Skeletal muscle tissue (tissue), 4 donors: ENCODE measurements around the gene FPR3. TPM values are rescaled to one million over a fixed set of nuclear protein-coding genes. Genes with fewer than 3 reads are reported as not detected.
"Not testable (repeated sequence)": the region's sequence is repeated elsewhere in the genome, so short reads cannot be mapped to it uniquely, and the experiment has no call there.

Experiments
- H3K27ac ChIP-seq: one replicate; pipeline ENCODE4 v1.7.0; 2013; ENCODE audit warnings: mild to moderate bottlenecking, low read depth, low read length, inconsistent platforms
- H3K27me3 ChIP-seq, 3 donors: one replicate each; pipeline ENCODE4 v1.7.0; 2013; ENCODE audit warnings: low read length in 3 of 3; ENCODE audit not compliant: control insufficient read depth in 3 of 3, insufficient read depth in 3 of 3
- H3K36me3 ChIP-seq, 3 donors: one replicate each; pipeline ENCODE4 v1.7.0; 2013; ENCODE audit warnings: low read length in 3 of 3; ENCODE audit not compliant: control insufficient read depth in 3 of 3, insufficient read depth in 3 of 3
- H3K4me1 ChIP-seq, 3 donors: one replicate each; pipeline ENCODE4 v1.7.0; 2013; ENCODE audit warnings: low read length in 3 of 3, mild to moderate bottlenecking in 3 of 3; ENCODE audit not compliant: control insufficient read depth in 3 of 3, insufficient read depth in 3 of 3
- H3K4me3 ChIP-seq, 3 donors: one replicate each; pipeline ENCODE4 v1.7.0; 2013; ENCODE audit warnings: low read length in 3 of 3
- H3K9ac ChIP-seq, 3 donors: one replicate each; pipeline ENCODE4 v1.7.0; 2013; ENCODE audit warnings: low read length in 3 of 3, mild to moderate bottlenecking in 3 of 3, moderate library complexity in 2 of 3, low read depth in 1 of 3
- H3K9me3 ChIP-seq, 3 donors: one replicate each; pipeline ENCODE4 v1.7.0; 2013; ENCODE audit warnings: low read length in 3 of 3; ENCODE audit not compliant: control insufficient read depth in 3 of 3
- total RNA-seq: library from RNA; depleted of rRNA; stranded (reverse); fragments of >200 nt; gene quantifications from one replicate; pipeline ENCODE4 v1.2.3, GENCODE V29; 2014
- donor health status: Osteomylitis.

The FPR3 gene
- total RNA-seq, 1 donor from 2014 or later = 0.52 TPM

- H3K9me3 ChIP-seq, H3K36me3 ChIP-seq, H3K4me3 ChIP-seq, H3K27ac ChIP-seq, H3K4me1 ChIP-seq, H3K9ac ChIP-seq, H3K27me3 ChIP-seq: not testable (repeated sequence)
Observed at GRCh38 chr19:51804789-51805188, 9.8 kb downstream of the FPR3 start.

DNA sequence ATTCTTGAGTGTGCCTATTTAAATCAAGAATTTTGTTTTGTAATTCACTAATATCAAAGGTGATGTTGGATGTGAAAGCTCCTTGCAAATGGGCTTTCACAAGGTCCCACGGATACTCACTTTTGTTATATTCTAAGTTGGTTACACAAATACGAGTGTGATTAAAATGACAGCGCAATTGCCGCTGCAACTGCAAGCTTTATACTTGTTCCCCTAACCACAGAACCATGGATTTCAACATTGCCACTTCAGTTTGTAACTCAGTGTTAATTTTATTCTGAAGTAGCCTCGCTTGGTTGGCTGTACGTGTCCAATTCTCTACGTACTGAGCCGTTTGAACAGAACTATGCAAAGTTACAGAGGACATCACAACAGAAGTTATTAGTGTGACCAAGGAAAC is 10.4 kb downstream of the FPR3 start:
- not testable (repeated sequence) for H3K4me3 ChIP-seq, H3K9ac ChIP-seq, H3K36me3 ChIP-seq, H3K27me3 ChIP-seq, H3K4me1 ChIP-seq, H3K27ac ChIP-seq, H3K9me3 ChIP-seq

- H3K9me3 ChIP-seq, H3K27ac ChIP-seq, H3K4me3 ChIP-seq, H3K27me3 ChIP-seq, H3K4me1 ChIP-seq, H3K9ac ChIP-seq, H3K36me3 ChIP-seq: not testable (repeated sequence)
Observed at GRCh38 chr19:51806571-51806970, 11.6 kb downstream of the FPR3 start.

DNA sequence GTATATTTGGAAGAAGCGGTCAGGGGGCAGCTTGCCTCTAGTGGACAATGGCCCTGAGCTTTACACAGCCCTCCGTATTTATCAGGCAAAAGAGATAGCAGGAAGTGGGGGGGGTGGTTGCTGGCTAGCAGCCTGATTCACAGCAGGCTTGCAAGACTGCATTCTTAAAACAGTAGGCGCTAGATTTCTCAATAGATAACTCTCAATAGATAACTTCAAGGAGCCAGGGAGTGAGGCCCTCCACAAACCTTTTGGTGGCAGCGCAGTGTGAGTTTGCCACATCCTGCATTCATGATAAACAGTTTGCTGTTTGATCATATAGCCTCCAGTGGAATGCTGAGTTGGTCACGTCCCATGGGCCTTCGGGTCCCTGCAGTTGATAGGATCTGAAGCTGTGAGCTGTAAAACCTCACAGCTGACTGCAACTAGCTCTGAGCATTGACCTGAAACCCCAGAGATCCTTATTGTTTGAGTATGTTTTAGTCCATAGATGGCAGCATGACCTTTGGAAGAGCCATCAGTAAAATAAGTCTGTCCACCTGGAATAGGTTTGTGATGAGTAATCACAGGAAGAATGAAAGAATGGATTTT is 12.2 kb downstream of the FPR3 start:
- Histone ChIP-seq H3K4me3 (no peak overlapping the region), H3K4me1 (no peaks in the 10 kb centered on the region), H3K9me3 (no peaks in the 10 kb centered on the region), H3K27ac (no peak overlapping the region), H3K9ac (no peak overlapping the region), H3K36me3 (no peaks in the 10 kb centered on the region), H3K27me3 (no peaks in the 10 kb centered on the region)

GRCh38 chr19:51807925-51808324 is 13.0 kb downstream of the FPR3 start:
- no peaks in the 10 kb centered on the region for H3K9me3 ChIP-seq
- H3K27ac ChIP-seq = no peak overlapping the region
- H3K4me1 ChIP-seq = no peaks in the 10 kb centered on the region
- no peaks in the 10 kb centered on the region for H3K27me3 ChIP-seq
- H3K9ac ChIP-seq = no peak overlapping the region
- H3K4me3 ChIP-seq = no peak overlapping the region
- H3K36me3 ChIP-seq = no peaks in the 10 kb centered on the region

- H3K36me3 ChIP-seq = no peaks in the 10 kb centered on the region
- H3K4me1 ChIP-seq = no peaks in the 10 kb centered on the region
- H3K9me3 ChIP-seq = no peaks in the 10 kb centered on the region
- no peak overlapping the region for H3K27ac ChIP-seq
- no peaks in the 10 kb centered on the region for H3K27me3 ChIP-seq
- H3K4me3 ChIP-seq = no peak overlapping the region
- no peak overlapping the region for H3K9ac ChIP-seq
Observed at GRCh38 chr19:51808333-51808986, 13.5 kb downstream of the FPR3 start.

DNA sequence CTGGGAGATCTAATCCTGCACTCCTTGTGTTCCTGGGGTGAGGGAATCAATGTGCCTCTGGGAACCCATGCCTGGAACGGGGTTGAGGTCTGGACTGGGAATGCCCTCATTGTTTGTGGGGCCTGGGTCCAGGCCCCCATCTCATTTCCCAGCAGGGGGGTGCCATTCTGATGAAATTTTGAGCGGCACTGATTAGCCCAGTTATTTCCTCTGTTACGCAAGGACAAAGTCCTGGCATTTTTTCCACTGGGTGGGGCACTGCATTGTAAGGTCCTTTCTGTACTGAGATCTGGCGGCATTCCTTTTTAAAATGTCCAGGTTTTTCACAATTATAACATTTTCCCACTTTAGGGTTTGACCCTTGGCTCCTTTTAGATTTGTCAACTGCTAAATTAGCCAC is 14.8 kb downstream of the FPR3 start:
- H3K4me1 ChIP-seq = no peaks in the 10 kb centered on the region
- no peaks in the 10 kb centered on the region for H3K36me3 ChIP-seq
- H3K27ac ChIP-seq = no peak overlapping the region
- H3K27me3 ChIP-seq = no peaks in the 10 kb centered on the region
- H3K4me3 ChIP-seq = no peak overlapping the region
- no peak overlapping the region for H3K9ac ChIP-seq
- H3K9me3 ChIP-seq = no peaks in the 10 kb centered on the region

DNA sequence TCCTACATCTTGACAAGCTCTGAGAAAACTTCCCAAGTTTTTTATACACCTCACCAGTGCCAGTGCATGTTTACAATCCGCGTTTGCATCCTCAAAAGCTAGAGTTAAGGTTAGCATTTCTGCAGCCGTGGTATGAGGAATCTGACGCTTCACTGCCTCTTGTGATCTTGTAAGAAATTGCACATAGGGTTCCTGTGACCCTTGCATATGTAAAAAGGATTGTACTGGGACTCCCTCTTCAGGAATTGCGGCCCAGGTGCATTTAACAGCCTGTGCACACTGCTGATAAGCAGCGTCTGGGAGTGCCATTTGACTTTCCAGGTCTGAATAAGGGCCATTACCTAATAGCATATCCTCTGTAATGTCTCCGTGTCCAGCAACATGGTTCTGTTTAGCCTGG is 15.3 kb downstream of the FPR3 start:
- Histone ChIP-seq H3K9me3 (no peaks in the 10 kb centered on the region), H3K4me3 (no peak overlapping the region), H3K27ac (no peak overlapping the region), H3K4me1 (no peaks in the 10 kb centered on the region), H3K27me3 (no peaks in the 10 kb centered on the region), H3K36me3 (no peaks in the 10 kb centered on the region), H3K9ac (no peak overlapping the region)

DNA sequence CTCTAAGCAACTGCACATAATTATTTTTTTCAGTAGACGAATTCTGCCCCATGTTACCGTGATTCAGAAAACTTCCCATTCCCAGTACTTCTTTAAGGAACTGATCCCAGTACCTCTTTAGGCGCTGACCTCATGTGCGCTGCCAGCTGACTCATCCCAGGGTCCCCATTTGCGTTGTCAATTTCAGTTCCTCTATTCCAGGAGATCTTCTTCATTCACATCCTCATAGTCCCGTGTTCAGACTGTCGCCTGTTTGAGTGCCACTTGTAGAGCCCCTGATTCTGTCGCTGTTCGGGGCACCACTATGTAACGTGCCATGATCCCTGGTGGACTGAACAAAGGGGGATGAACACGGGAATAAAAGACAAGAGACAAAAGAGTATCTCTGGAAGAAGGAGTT is 16.4 kb downstream of the FPR3 start:
- Histone ChIP-seq H3K36me3 (no peaks in the 10 kb centered on the region), H3K4me3 (no peak overlapping the region), H3K27ac (peak overlapping the region; percentile 56), H3K27me3 (no peaks in the 10 kb centered on the region), H3K9ac (no peak overlapping the region), H3K9me3 (no peaks in the 10 kb centered on the region), H3K4me1 (no peaks in the 10 kb centered on the region)

DNA sequence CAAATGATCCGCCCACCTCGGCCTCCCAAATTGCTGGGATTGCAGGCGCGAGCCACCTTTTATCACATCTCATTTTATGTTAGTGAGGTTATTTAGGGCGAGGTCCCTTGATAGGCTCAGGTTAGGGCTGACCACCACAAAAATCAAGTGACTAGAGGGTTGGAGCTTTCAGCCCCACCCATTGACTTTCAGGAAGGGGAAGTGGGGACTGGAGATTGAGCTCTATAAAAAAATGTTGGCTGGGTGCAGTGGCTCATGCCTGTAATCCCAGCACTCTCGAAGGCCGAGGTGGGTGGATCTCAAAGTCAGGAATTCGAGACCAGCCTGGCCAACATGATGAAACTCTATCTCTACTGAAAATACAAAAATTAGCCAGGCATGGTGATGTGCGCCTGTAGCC is 20.1 kb downstream of the FPR3 start:
- Histone ChIP-seq H3K27ac (no peak overlapping the region), H3K4me3 (no peak overlapping the region), H3K9me3 (no peaks in the 10 kb centered on the region), H3K36me3 (no peaks in the 10 kb centered on the region), H3K9ac (no peak overlapping the region), H3K4me1 (no peaks in the 10 kb centered on the region), H3K27me3 (no peaks in the 10 kb centered on the region)
